Fibroblast of the aortic adventitia (primary cell): ENCODE measurements around the gene TCF7L1. TPM values are rescaled to one million over a fixed set of nuclear protein-coding genes. Genes with fewer than 3 reads are reported as not detected.

ENCODE experiments used
- DNase-seq: peaks from one replicate; pipeline ENCODE4 v3.0.0-alpha.2; 2010; ENCODE audit warnings: low read depth
- H3K4me3 ChIP-seq: 2 replicates; pipeline ENCODE4 v1.5.1; 2011; ENCODE audit warnings: low read depth, mild to moderate bottlenecking, control low read depth, low read length, moderate library complexity
- total RNA-seq: library from RNA; depleted of rRNA; stranded (reverse); fragments of >200 nt; gene quantifications from 2 replicates; pipeline ENCODE4 v1.2.3, GENCODE V29; 2012; ENCODE audit warnings: low replicate concordance
- TF ChIP-seq, protein P1 (sequence below): IDR thresholded peaks from 2 replicates; pipeline ENCODE4 v1.5.1; 2011; ENCODE audit warnings: mild to moderate bottlenecking, low read length, control low read depth, inconsistent platforms; ENCODE audit not compliant: insufficient read depth

The TCF7L1 gene
- total RNA-seq, 1 donor: 3.7 TPM

DNA sequence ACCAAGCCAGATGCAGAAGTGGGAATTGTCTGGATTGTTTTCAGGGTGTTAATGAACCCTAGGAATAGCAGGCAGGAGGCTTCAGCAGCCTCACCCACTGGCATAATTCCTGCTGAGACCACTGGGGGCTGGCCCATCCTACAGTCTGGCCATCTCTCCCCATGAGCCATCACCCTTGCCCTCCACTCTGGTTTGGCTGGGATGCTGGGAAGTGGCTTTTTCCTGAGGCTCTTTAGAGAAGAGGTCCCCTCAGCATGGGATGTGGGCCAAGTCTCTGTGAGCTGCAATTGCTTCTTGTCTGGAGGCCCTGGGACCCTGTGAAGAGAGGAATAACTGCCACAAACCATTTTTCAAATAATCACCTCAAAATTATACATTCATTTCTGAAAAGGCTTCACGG lies 4.0 kb downstream of the TCF7L1 start:
- H3K4me3 ChIP-seq: no peak overlapping the region
- TF ChIP-seq, protein P1, sequence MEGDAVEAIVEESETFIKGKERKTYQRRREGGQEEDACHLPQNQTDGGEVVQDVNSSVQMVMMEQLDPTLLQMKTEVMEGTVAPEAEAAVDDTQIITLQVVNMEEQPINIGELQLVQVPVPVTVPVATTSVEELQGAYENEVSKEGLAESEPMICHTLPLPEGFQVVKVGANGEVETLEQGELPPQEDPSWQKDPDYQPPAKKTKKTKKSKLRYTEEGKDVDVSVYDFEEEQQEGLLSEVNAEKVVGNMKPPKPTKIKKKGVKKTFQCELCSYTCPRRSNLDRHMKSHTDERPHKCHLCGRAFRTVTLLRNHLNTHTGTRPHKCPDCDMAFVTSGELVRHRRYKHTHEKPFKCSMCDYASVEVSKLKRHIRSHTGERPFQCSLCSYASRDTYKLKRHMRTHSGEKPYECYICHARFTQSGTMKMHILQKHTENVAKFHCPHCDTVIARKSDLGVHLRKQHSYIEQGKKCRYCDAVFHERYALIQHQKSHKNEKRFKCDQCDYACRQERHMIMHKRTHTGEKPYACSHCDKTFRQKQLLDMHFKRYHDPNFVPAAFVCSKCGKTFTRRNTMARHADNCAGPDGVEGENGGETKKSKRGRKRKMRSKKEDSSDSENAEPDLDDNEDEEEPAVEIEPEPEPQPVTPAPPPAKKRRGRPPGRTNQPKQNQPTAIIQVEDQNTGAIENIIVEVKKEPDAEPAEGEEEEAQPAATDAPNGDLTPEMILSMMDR: no peak
- DNase-seq: no peak

DNA sequence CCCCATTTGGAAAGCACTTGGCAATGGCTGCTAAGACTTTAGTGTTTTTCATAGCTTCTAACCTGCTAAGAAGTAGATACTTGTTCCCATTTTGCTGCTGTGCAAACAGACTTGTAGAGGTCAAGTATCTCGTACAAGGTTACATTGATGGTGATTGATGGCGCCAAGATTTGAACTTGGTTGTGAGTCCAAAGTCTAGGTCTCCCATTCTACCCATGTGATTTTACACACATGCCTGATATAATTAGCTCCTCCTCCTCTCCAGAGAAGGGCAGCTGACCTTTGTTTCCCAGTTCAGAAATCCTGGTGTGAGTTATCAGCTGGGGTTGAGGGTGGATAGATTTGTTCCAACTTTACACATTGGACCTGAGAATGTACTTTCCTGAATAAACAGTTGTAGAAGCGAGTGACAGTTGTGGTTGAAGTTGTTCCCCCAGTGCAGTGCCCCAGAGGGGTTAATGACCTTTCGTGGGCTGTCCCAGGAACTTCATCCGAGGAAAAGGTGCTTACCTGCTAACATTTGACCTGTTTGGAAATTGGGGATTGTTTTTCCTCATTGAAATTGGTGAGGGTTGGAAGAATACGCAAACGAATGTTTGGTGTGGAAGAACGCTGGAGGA lies 10.4 kb downstream of the TCF7L1 start:
- H3K4me3 ChIP-seq: no peak overlapping the region
- DNase-seq: no peak
- TF ChIP-seq, protein P1: no peak

DNA sequence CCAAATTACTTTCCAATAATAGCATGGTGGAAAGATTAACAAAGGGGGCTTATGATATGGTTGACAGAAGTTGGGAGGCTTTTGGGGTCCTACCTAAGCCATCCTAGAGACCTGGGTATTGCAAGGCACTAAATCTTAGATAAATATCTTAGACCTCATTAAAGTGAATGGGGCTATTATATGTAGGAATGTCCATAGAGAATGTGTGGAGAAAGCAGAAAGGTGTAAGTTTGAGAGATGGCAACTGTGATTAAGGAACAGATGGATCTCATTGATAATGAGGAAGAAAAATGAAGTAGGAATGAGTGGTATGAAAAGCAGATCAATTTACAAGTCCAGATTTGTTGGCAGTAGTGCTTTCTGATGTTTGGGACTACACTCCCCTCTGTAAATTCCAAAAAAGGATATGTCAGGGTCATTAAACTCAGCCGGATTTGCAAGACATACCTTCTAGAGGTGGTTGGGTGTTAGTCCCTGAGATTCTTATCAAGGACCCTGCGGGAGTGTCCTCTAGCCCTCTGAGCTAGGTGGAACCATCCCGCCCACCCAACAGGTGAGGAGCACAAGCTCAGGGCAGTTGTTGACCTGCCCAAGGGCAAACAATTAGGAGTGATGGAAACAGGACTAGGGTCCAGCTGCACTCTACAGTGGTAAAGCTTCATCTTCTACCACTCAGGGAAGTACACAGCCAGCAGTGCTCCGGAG lies 12.1 kb downstream of the TCF7L1 start:
- DNase-seq: no peak
- TF ChIP-seq, protein P1: no peak
- H3K4me3 ChIP-seq: no peak overlapping the region

DNA sequence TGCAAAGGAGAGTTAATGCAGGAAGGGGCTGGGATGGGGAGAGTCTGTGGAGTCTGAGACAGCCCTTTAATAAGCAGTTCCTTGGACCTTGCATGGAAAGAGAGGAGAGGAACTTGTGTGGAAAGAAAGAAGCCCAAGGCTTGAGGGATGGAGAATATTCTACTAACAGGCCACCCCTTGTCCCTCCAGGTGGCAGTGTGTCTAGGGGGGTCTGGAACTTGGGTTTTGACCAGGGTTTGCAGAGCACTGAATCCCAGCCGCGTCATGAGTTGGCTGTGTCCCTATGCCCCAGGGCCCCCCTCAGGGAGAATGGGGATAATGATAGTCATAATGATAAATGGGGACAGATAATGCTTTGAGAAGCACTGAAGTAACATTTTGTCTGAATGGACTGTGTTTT lies 15.0 kb downstream of the TCF7L1 start:
- peak; percentile 47 for DNase-seq
- H3K4me3 ChIP-seq: no peak overlapping the region
- TF ChIP-seq, protein P1: peak; percentile 20

DNA sequence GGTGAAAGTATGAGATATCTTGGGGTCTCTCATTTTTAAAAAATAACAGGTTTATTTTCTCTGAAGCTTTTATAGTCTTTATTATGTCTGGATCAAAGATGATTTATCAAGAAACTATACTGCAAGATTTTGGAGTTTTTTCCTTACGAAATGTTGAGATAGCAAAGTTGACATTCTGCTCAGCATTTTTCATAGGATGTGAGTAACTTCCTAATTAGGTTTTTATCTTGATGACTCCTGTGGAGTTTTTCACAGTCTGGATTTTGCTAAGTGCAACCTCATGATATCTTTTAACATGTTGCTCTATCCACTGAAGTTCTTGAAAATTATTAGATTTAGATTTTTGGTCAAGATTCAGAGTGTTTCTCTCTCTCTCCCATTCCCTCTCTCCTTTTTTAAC lies 17.8 kb downstream of the TCF7L1 start:
- DNase-seq: peak; percentile 30
- TF ChIP-seq, protein P1: no peak
- H3K4me3 ChIP-seq: no peak overlapping the region

DNA sequence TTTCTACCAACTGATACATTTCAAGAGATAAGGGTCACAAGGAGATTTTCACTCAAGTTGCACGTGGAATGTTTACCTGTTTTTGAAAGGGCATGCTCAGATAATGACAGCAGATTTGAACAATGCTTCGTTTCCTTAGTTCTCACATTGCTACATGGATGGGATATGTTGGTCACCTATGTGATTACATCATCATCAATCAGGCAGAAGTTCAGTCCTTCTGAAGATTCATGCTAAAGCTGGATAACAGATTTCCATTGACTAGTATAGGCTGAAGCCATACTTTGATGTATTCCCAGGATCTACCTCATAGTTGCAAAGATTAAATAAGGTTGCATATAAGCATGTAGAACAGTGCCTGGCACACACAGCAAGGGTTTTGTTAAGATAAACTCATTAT lies 19.7 kb downstream of the TCF7L1 start:
- no peak for DNase-seq
- TF ChIP-seq, protein P1: no peak
- H3K4me3 ChIP-seq: no peak overlapping the region
